Stimulated activated CD8-positive, alpha-beta memory T cell treated with anti-CD3 and anti-CD28 coated beads, Interleukin-7, amount 100 ng/mL, for 24 hours (primary cell): ENCODE results near the gene OR51S1.
"Not testable (repeated sequence)": the region's sequence is repeated elsewhere in the genome, so short reads cannot be mapped to it uniquely, and the experiment has no call there.

ENCODE experiments used
- DNase-seq: peaks from one replicate; pipeline ENCODE4 v3.0.0-alpha.2; 2020; ENCODE audit warnings: low read depth

OR51S1 gene

DNA sequence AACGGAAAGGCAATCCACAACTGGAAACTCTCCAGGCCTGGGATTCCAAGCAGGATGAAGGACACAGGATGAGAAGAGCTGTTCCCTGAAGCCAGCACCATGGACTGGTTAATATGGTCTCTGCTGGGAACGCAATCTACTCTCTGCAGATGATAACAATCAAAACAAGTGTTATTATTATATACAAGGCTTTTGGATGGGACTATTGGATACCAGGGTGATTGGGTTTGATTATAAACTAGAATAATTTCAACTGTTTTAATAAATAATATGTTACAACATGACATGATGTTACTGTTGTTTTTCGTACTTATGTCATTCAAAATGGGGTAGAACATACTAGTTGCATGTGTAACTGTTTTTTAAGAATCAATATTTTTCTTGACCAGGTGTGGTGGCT is 44.7 kb downstream of the OR51S1 start, which contains the start of gene OR52R1:
OR52R1 (minus strand) TSS at position 101 of the 400 bp plus-strand sequence; CDS start at position 101, 0 bp downstream.
- no peak for DNase-seq

GRCh38 chr11:4801316-4801715 is 47.7 kb downstream of the OR51S1 start:
- DNase-seq: not testable (repeated sequence)

GRCh38 chr11:4798427-4799183 is 50.4 kb downstream of the OR51S1 start:
- DNase-seq: no peak
